GM18520 (cell line): ENCODE data around the gene ATCAY.
"Not testable (repeated sequence)": the region's sequence is repeated elsewhere in the genome, so short reads cannot be mapped to it uniquely, and the experiment has no call there.

Experiments used
- ATAC-seq: cut with Tn5 transposase; IDR thresholded peaks from one replicate; pipeline ENCODE4 v1.9.1; 2021; ENCODE audit not compliant: unreplicated experiment

Gene ATCAY

GRCh38 chr19:3898426-3898825 is 17.9 kb downstream of the ATCAY start:
- no peak for ATAC-seq

- no peak for ATAC-seq
Measured at GRCh38 chr19:3899531-3900294, 19.2 kb downstream of the ATCAY start.

GRCh38 chr19:3902317-3902973 is 22.0 kb downstream of the ATCAY start:
- ATAC-seq: no peak

GRCh38 chr19:3904233-3904632 is 23.7 kb downstream of the ATCAY start:
- ATAC-seq: no peak

GRCh38 chr19:3907626-3908265 is 27.3 kb downstream of the ATCAY start:
- no peak for ATAC-seq

- ATAC-seq: no peak
Measured at GRCh38 chr19:3908266-3909054, 28.0 kb downstream of the ATCAY start.

- ATAC-seq: no peak
Measured at GRCh38 chr19:3910105-3910504, 29.6 kb downstream of the ATCAY start.

- ATAC-seq: no peak
Measured at GRCh38 chr19:3914199-3914598, 33.7 kb downstream of the ATCAY start.

- no peak for ATAC-seq
Measured at GRCh38 chr19:3916033-3916432, 35.5 kb downstream of the ATCAY start.

GRCh38 chr19:3919793-3920192 is 39.3 kb downstream of the ATCAY start:
- ATAC-seq: no peak

- ATAC-seq: no peak
Measured at GRCh38 chr19:3923096-3923758, 42.7 kb downstream of the ATCAY start.

- ATAC-seq: no peak
Measured at GRCh38 chr19:3923912-3924311, 43.4 kb downstream of the ATCAY start.

- no peak for ATAC-seq
Measured at GRCh38 chr19:3931041-3931440, 50.6 kb downstream of the ATCAY start.

GRCh38 chr19:3932931-3933810 is 52.7 kb downstream of the ATCAY start, which contains the start of gene NMRK2:
Gene NMRK2, plus strand, starts transcription at chr19:3933069. Its CDS starts 603 bp downstream, at chr19:3933672.
- ATAC-seq: no peak

GRCh38 chr19:3936506-3937442 is 56.3 kb downstream of the ATCAY start:
- no peak for ATAC-seq

GRCh38 chr19:3938300-3938950 is 57.9 kb downstream of the ATCAY start:
- ATAC-seq: not testable (repeated sequence)

- ATAC-seq: no peak
Measured at GRCh38 chr19:3942790-3943409, 62.4 kb downstream of the ATCAY start.
